ENCODE measurements around the gene SLC25A33.

Gene SLC25A33

GRCh38 chr1:9594471-9595155, 55.3 kb downstream of the SLC25A33 start:
- no peak for TF ChIP-seq CTCF (IDR thresholded peaks at IDR 0.05; ENCODE audit: low read depth, low read length)
- H3K4me3 ChIP-seq (ENCODE audit: low read depth, low read length): no peak overlapping the region

- no peak overlapping the region for H3K4me3 ChIP-seq (ENCODE audit: low read depth, low read length)
- TF ChIP-seq CTCF (IDR thresholded peaks at IDR 0.05; ENCODE audit: low read depth, low read length): no peak
Observed at GRCh38 chr1:9595156-9595967, 56.1 kb downstream of the SLC25A33 start.

- no peak for TF ChIP-seq CTCF (IDR thresholded peaks at IDR 0.05; ENCODE audit: low read depth, low read length)
- no peak overlapping the region for H3K4me3 ChIP-seq (ENCODE audit: low read depth, low read length)
Observed at GRCh38 chr1:9595968-9596340, 56.7 kb downstream of the SLC25A33 start.

- no peak for TF ChIP-seq CTCF (IDR thresholded peaks at IDR 0.05; ENCODE audit: low read depth, low read length)
- H3K4me3 ChIP-seq (ENCODE audit: low read depth, low read length): no peak overlapping the region
Observed at GRCh38 chr1:9596415-9597123, 57.3 kb downstream of the SLC25A33 start.

GRCh38 chr1:9597361-9598315, 58.4 kb downstream of the SLC25A33 start:
- no peak overlapping the region for H3K4me3 ChIP-seq (ENCODE audit: low read depth, low read length)
- TF ChIP-seq CTCF (IDR thresholded peaks at IDR 0.05; ENCODE audit: low read depth, low read length): no peak

GRCh38 chr1:9598316-9598700, 59.0 kb downstream of the SLC25A33 start:
- TF ChIP-seq CTCF (IDR thresholded peaks at IDR 0.05; ENCODE audit: low read depth, low read length): no peak
- H3K4me3 ChIP-seq (ENCODE audit: low read depth, low read length): no peak overlapping the region
